GM12878 (cell line): Measurements from ENCODE around the gene AMPD2. TPM values are rescaled to one million over a fixed set of nuclear protein-coding genes. Genes with fewer than 3 reads are reported as not detected.

ENCODE experiments used
- ATAC-seq: fragments of 200-7000 bp; cut with Tn5 transposase; 3 replicates; pipeline ENCODE4 v1.9.1; 2020; ENCODE audit warnings: mild to moderate bottlenecking, moderate library complexity
- BruUV-seq: library from RNA; stranded (reverse); fragments of 400-500 nt; replicated peaks from 2 replicates; lab custom pipeline; 2021; lab: Mats Ljungman, UMichigan
- CTCF ChIA-PET: fragments of 300-600 bp; sonication (Branson Sonifier 250); formaldehyde crosslinking; extraction: SDS; loops from one replicate; lab custom pipeline; 2021; ENCODE audit warnings: inconsistent platforms; lab: Yijun Ruan, JAX
- POLR2A ChIA-PET: fragments of 350-600 bp; formaldehyde crosslinking; extraction: SDS; loops from one replicate; lab custom pipeline; 2021; ENCODE audit warnings: inconsistent platforms; lab: Charles Lee
- RAD21 ChIA-PET: fragments of 300-600 bp; sonication (Branson Sonifier 250); formaldehyde crosslinking; loops from one replicate; lab custom pipeline; 2023; ENCODE audit warnings: antibody characterized with exemption; ENCODE audit not compliant: unreplicated experiment; lab: Charles Lee
- SMC1A ChIA-PET: fragments of 300-600 bp; sonication (Branson Sonifier 250); formaldehyde crosslinking; loops from one replicate; lab custom pipeline; 2023; ENCODE audit not compliant: unreplicated experiment, uncharacterized antibody; lab: Charles Lee
- DNase-seq: peaks from one replicate; pipeline ENCODE4 v3.0.0-alpha.2; 2011; ENCODE audit warnings: low read depth, low spot score
- FAIRE-seq: peaks from 3 replicates; lab custom pipeline; 2011; peaks lifted over from hg19 to GRCh38; lab: Jason Lieb, UNC
- H2AFZ ChIP-seq: 2 replicates; pipeline ENCODE4 v1.6.0; 2011; ENCODE audit warnings: low read depth, low read length, control low read depth; ENCODE audit not compliant: control insufficient read depth
- H3K27ac ChIP-seq: 2 replicates; pipeline ENCODE4 v1.5.1; 2011; ENCODE audit warnings: control low read depth; ENCODE audit not compliant: control insufficient read depth, insufficient read depth
- H3K27me3 ChIP-seq, 2 experiments: replicated peaks in 1 of 2; 2 replicates each; pipeline versions ENCODE4 v1.6.0 to v1.6.1; 2011; ENCODE audit warnings: low read length in 1 of 2; ENCODE audit not compliant: control insufficient read depth in 2 of 2, insufficient read depth in 2 of 2
- H3K36me3 ChIP-seq, 2 experiments: 2 replicates each; pipeline ENCODE4 v1.5.1; 2011; ENCODE audit warnings: low read length in 1 of 2; ENCODE audit not compliant: control insufficient read depth in 2 of 2, insufficient read depth in 2 of 2
- H3K4me1 ChIP-seq: 2 replicates; pipeline ENCODE4 v1.6.1; 2011; ENCODE audit warnings: mild to moderate bottlenecking, low read length, moderate library complexity, mixed read lengths; ENCODE audit not compliant: control insufficient read depth, insufficient read depth
- H3K4me2 ChIP-seq: 2 replicates; pipeline ENCODE4 v1.6.0; 2011; ENCODE audit warnings: control low read depth; ENCODE audit not compliant: control insufficient read depth, insufficient read depth
- H3K4me3 ChIP-seq: fragments of 200-600 bp; sonication (generic); 2 replicates; pipeline ENCODE4 v1.5.1; 2016
- H3K79me2 ChIP-seq: 2 replicates; pipeline ENCODE4 v1.6.0; 2011; ENCODE audit warnings: low read length; ENCODE audit not compliant: control insufficient read depth, insufficient read depth
- H3K9ac ChIP-seq: 2 replicates; pipeline ENCODE4 v1.8.0; 2011; ENCODE audit warnings: low read length, control low read depth, mixed read lengths; ENCODE audit not compliant: control insufficient read depth, insufficient read depth
- H3K9me3 ChIP-seq: replicated peaks from 3 replicates; pipeline ENCODE4 v1.5.1; 2011; ENCODE audit warnings: mild to moderate bottlenecking, low read length; ENCODE audit not compliant: control insufficient read depth, insufficient read depth
- H4K20me1 ChIP-seq: 2 replicates; pipeline ENCODE4 v1.6.0; 2011; ENCODE audit not compliant: control insufficient read depth, insufficient read depth
- KAT2A ChIP-seq: conservative IDR thresholded peaks from 2 replicates; pipeline ENCODE4 v1.6.1; 2011; ENCODE audit warnings: low read depth, low read length; ENCODE audit not compliant: control insufficient read depth
- MEF2B ChIP-seq: fragments of 450-650 bp; IDR thresholded peaks from 2 replicates; pipeline ENCODE4 v1.6.1; 2018; ENCODE audit warnings: mild to moderate bottlenecking, moderate library complexity; ENCODE audit not compliant: partially characterized antibody, poor library complexity, severe bottlenecking
- MTA3 ChIP-seq: IDR thresholded peaks from 2 replicates; pipeline ENCODE4 v1.6.1; 2012; ENCODE audit warnings: low read length, inconsistent platforms, borderline replicate concordance
- NRF1 ChIP-seq: conservative IDR thresholded peaks from 2 replicates; pipeline ENCODE4 v1.6.1; 2011; ENCODE audit warnings: mild to moderate bottlenecking, low read depth, low read length, improper control_type of control experiment
- POU2F2 ChIP-seq: IDR thresholded peaks from 3 replicates; pipeline ENCODE4 v1.6.1; 2011; ENCODE audit warnings: low read depth, mild to moderate bottlenecking, low read length, borderline replicate concordance
- RELA ChIP-seq: fragments of 450-650 bp; IDR thresholded peaks from 2 replicates; pipeline ENCODE4 v1.8.0; 2014; ENCODE audit warnings: borderline replicate concordance; ENCODE audit not compliant: partially characterized antibody
- SMARCA5 ChIP-seq: fragments of 450-650 bp; IDR thresholded peaks from 2 replicates; pipeline ENCODE4 v1.6.1; 2017; ENCODE audit warnings: mild to moderate bottlenecking
- WGBS: methylation state at CpG from one replicate; pipeline ENCODE4 v1.1.6; 2016; ENCODE audit warnings: low lambda C conversion rate; ENCODE audit not compliant: insufficient replicate concordance, insufficient coverage; ENCODE audit errors: missing lambda C conversion rate; 5-methylcytosine and 5-hydroxymethylcytosine counted together
- in situ Hi-C: fragments of 300-500 bp; cut with MboI; formaldehyde crosslinking; loops from 9 replicates; pipeline ENCODE4 v1.14.3; 2018; ENCODE audit warnings: mixed read lengths
- intact Hi-C: fragments of 100-400 bp; cut with micrococcal nuclease; formaldehyde crosslinking; loops from one replicate; pipeline ENCODE4 v1.14.2; 2022; ENCODE audit not compliant: unreplicated experiment
- polyA plus RNA-seq, 11 experiments: library from polyadenylated mRNA; depleted of rRNA in 4 of 11; unstranded in 6 of 11; stranded (reverse) in 5 of 11; fragments of >200 nt; fragmentation: Nextera tagmentation in 4 of 11; fragmentation: Illumina TruSeq in 1 of 11; extraction: Ambion mirVana in 4 of 11; extraction: Trizol in 1 of 11; gene quantifications; 1 replicate in 1 of 11; 2 replicates in 10 of 11; pipeline versions ENCODE4 v1.2.1 to v1.2.3, GENCODE V29; 2011 to 2016; ENCODE audit warnings: inconsistent platforms in 2 of 11, missing spikeins in 2 of 11, low read depth in 1 of 11
- total RNA-seq, 4 experiments: library from RNA; depleted of rRNA in 3 of 4; stranded (reverse); fragments of >200 nt in 3 of 4; fragmentation: Illumina TruSeq in 1 of 4; extraction: Trizol in 1 of 4; gene quantifications; 2 replicates each; pipeline versions ENCODE4 v1.2.1 to v1.2.3, GENCODE V29; 2013 to 2021
- TF ChIP-seq, protein P1 (sequence below): fragments of 450-650 bp; IDR thresholded peaks from 2 replicates; pipeline ENCODE4 v1.6.1; 2016; ENCODE audit warnings: mild to moderate bottlenecking
- TF ChIP-seq, protein P2 (sequence below): IDR thresholded peaks from 2 replicates; pipeline ENCODE4 v1.6.1; 2012; ENCODE audit warnings: low read depth, low read length, improper control_type of control experiment
- TF ChIP-seq, protein P3 (sequence below): fragments of 450-650 bp; conservative IDR thresholded peaks from 2 replicates; pipeline ENCODE4 v1.6.1; 2017; ENCODE audit warnings: mild to moderate bottlenecking, moderate library complexity

The AMPD2 gene
- total and polyA plus RNA-seq, 10 of the 15 experiments (the other 5 are each of a cell fraction or from before 2014, with no cell fraction given), result 2.0 to 75.9 (median 31.3) TPM

- H3K9ac ChIP-seq, result no peak overlapping the region
- ChIA-PET SMC1A (interaction anchor here (0.8 kb wide), 1 partner anchor 9 kb away, joined by 3 read pairs; no protein-coding TSS in a partner anchor), CTCF (interaction anchor here (0.7 to 1.2 kb wide), 6 partner anchors 18 to 169 kb away, joined by 3 to 4 read pairs (median 3); no protein-coding TSS in a partner anchor)
- no peak overlapping the region for H3K27ac ChIP-seq
- H3K36me3 ChIP-seq, result peaks cover 0 to 17% of the 10 kb centered on the region in 2 experiments; a peak in 3 of 4 replicates
- no peaks in the 10 kb centered on the region; the same call in 1 of the 2 replicates for H3K79me2 ChIP-seq
- TF ChIP-seq, protein P1, sequence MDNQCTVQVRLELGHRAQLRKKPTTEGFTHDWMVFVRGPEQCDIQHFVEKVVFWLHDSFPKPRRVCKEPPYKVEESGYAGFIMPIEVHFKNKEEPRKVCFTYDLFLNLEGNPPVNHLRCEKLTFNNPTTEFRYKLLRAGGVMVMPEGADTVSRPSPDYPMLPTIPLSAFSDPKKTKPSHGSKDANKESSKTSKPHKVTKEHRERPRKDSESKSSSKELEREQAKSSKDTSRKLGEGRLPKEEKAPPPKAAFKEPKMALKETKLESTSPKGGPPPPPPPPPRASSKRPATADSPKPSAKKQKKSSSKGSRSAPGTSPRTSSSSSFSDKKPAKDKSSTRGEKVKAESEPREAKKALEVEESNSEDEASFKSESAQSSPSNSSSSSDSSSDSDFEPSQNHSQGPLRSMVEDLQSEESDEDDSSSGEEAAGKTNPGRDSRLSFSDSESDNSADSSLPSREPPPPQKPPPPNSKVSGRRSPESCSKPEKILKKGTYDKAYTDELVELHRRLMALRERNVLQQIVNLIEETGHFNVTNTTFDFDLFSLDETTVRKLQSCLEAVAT, result no peak
- TF ChIP-seq MEF2B, result no peak
- TF ChIP-seq NRF1, result no peak
- TF ChIP-seq, all 136 proteins: peak for 0
- Histone ChIP-seq H4K20me1 (no peaks in the 10 kb centered on the region), H3K27me3 (no peaks in the 10 kb centered on the region), H3K9me3 (no peaks in the 10 kb centered on the region), H3K4me3 (no peak overlapping the region), H3K4me1 (no peaks in the 10 kb centered on the region), H2AFZ (no peak overlapping the region), H3K4me2 (no peak overlapping the region)
- WGBS, result 100% methylated on average over 1 of the region's 1 CpG
- no peak for FAIRE-seq
- intact Hi-C loops (no loop called here), in situ Hi-C loops (no loop called here)
- no TSS peak for BruUV-seq
- DNase-seq, result no peak
- RAD21 ChIA-PET, result no interaction called here
- POLR2A ChIA-PET, result no interaction called here
- ATAC-seq, result no peak
Measured at GRCh38 chr1:109579491-109579890, 40.1 kb upstream of the AMPD2 start.

GRCh38 chr1:109582021-109582420 lies 37.6 kb upstream of the AMPD2 start:
- no peaks in the 10 kb centered on the region for H3K27me3 ChIP-seq
- BruUV-seq, result no TSS peak
- peaks cover 1 to 20% of the 10 kb centered on the region in 2 experiments; a peak in 3 of 4 replicates for H3K36me3 ChIP-seq
- no peak overlapping the region for H3K9ac ChIP-seq
- ChIA-PET POLR2A (no interaction called here), CTCF (no interaction called here), RAD21 (no interaction called here), SMC1A (no interaction called here)
- H3K79me2 ChIP-seq, result no peaks in the 10 kb centered on the region
- H3K4me3 ChIP-seq, result no peak overlapping the region
- no peak overlapping the region for H3K27ac ChIP-seq
- no peak overlapping the region for H2AFZ ChIP-seq
- no peaks in the 10 kb centered on the region for H3K9me3 ChIP-seq
- WGBS, result 100% methylated on average over 2 of the region's 2 CpGs
- no peaks in the 10 kb centered on the region for H4K20me1 ChIP-seq
- no peak overlapping the region for H3K4me2 ChIP-seq
- ATAC-seq (no peak), FAIRE-seq (no peak), DNase-seq (no peak)
- in situ Hi-C loops, result no loop called here
- intact Hi-C loops, result no loop called here
- no peaks in the 10 kb centered on the region for H3K4me1 ChIP-seq
- no peak for TF ChIP-seq MTA3
- TF ChIP-seq, protein P2, sequence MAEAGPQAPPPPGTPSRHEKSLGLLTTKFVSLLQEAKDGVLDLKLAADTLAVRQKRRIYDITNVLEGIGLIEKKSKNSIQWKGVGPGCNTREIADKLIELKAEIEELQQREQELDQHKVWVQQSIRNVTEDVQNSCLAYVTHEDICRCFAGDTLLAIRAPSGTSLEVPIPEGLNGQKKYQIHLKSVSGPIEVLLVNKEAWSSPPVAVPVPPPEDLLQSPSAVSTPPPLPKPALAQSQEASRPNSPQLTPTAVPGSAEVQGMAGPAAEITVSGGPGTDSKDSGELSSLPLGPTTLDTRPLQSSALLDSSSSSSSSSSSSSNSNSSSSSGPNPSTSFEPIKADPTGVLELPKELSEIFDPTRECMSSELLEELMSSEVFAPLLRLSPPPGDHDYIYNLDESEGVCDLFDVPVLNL, result no peak
- TF ChIP-seq SMARCA5, result no peak
- no peak for TF ChIP-seq RELA
- TF ChIP-seq KAT2A, result no peak
- no peak for TF ChIP-seq POU2F2
- TF ChIP-seq, protein P3, sequence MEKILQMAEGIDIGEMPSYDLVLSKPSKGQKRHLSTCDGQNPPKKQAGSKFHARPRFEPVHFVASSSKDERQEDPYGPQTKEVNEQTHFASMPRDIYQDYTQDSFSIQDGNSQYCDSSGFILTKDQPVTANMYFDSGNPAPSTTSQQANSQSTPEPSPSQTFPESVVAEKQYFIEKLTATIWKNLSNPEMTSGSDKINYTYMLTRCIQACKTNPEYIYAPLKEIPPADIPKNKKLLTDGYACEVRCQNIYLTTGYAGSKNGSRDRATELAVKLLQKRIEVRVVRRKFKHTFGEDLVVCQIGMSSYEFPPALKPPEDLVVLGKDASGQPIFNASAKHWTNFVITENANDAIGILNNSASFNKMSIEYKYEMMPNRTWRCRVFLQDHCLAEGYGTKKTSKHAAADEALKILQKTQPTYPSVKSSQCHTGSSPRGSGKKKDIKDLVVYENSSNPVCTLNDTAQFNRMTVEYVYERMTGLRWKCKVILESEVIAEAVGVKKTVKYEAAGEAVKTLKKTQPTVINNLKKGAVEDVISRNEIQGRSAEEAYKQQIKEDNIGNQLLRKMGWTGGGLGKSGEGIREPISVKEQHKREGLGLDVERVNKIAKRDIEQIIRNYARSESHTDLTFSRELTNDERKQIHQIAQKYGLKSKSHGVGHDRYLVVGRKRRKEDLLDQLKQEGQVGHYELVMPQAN, result no peak
